Mucosa of stomach (tissue), 1 donor: Measurements from ENCODE around the gene PLBD1.

Source experiments
- H3K27me3 ChIP-seq: one replicate; pipeline ENCODE4 v1.7.0; 2013; ENCODE audit warnings: mild to moderate bottlenecking, low read length; ENCODE audit not compliant: control insufficient read depth, insufficient read depth
- H3K36me3 ChIP-seq: one replicate; pipeline ENCODE4 v1.7.0; 2013; ENCODE audit warnings: low read length; ENCODE audit not compliant: control insufficient read depth, insufficient read depth
- H3K4me1 ChIP-seq: one replicate; pipeline ENCODE4 v1.7.0; 2013; ENCODE audit warnings: mild to moderate bottlenecking, low read length; ENCODE audit not compliant: control insufficient read depth, insufficient read depth
- H3K4me3 ChIP-seq: one replicate; pipeline ENCODE4 v1.7.0; 2013; ENCODE audit warnings: low read length
- H3K9ac ChIP-seq: one replicate; pipeline ENCODE4 v1.7.0; 2013; ENCODE audit warnings: mild to moderate bottlenecking, low read length, moderate library complexity
- H3K9me3 ChIP-seq: one replicate; pipeline ENCODE4 v1.7.0; 2013; ENCODE audit warnings: mild to moderate bottlenecking, low read length, moderate library complexity; ENCODE audit not compliant: control insufficient read depth
- donor health status: Pancreatic carcinoma.

PLBD1 gene

DNA sequence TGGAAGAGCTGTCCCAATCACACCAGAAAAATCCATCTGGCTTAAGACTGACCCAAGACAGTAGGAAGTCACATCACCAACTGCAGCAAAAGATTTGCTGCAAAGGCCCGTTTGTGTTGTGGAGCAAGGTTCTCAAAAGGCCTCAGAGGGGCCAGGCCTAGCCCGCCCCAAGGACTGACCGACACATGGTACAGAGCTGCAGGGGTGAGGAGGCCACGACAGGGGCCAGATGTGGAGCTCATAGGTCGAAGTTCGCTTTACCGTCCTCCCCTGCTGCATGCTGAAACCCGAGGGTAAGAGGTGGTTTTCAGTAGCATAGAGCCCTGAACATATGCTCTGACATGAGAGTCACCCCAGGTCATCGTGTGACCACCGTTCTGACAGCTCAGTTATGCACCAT lies 35.5 kb downstream of the PLBD1 start:
- Histone ChIP-seq H3K9ac (no peak overlapping the region), H3K27me3 (no peaks in the 10 kb centered on the region)

DNA sequence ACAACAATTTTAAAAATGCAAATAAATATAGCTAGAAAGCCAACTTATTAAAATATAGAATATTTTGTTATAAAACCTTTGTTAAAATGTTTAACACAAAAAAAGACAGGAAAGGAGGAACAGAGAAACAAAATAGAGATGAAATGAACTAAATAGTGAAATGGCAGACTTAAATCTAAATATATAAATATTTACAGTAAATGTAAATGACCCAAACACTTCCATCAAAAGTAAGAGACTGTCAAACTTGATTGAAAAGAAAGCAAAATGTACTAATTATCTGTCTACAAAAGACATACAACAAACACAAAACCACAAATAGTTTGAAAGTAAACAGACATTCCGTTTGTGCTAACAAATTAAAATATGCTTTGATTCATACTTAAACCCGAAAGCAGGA lies 41.7 kb downstream of the PLBD1 start:
- Histone ChIP-seq H3K9ac (no peak overlapping the region), H3K4me3 (no peak overlapping the region), H3K4me1 (no peaks in the 10 kb centered on the region), H3K36me3 (no peaks in the 10 kb centered on the region), H3K27me3 (no peaks in the 10 kb centered on the region), H3K9me3 (no peaks in the 10 kb centered on the region)

More for the DNA sequence above, 35.5 kb downstream of the PLBD1 start:
- Histone ChIP-seq H3K4me3 (no peak overlapping the region), H3K9me3 (no peaks in the 10 kb centered on the region), H3K36me3 (no peaks in the 10 kb centered on the region), H3K4me1 (no peaks in the 10 kb centered on the region)

DNA sequence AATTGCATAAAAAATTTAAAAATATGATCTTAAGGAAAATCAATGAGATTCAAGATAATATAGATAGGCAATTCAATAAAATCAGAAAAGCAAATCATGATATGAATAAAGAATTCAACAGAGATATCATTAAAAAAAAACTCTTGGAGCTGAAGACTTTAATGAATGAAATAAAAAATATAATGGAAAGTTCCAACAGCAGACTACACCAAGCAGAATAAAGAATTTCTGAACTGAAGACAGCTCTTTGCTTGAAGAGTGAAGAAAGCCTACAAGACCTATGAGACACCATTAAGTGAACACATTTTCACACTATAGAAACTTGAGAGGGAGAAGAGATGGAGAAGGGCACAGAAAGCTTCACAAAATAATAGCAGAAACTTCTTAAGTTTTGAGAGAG lies 45.9 kb downstream of the PLBD1 start:
- no peak overlapping the region for H3K4me3 ChIP-seq
- no peaks in the 10 kb centered on the region for H3K9me3 ChIP-seq
- H3K9ac ChIP-seq: no peak overlapping the region
- no peaks in the 10 kb centered on the region for H3K36me3 ChIP-seq
- H3K27me3 ChIP-seq: no peaks in the 10 kb centered on the region
- H3K4me1 ChIP-seq: no peaks in the 10 kb centered on the region

DNA sequence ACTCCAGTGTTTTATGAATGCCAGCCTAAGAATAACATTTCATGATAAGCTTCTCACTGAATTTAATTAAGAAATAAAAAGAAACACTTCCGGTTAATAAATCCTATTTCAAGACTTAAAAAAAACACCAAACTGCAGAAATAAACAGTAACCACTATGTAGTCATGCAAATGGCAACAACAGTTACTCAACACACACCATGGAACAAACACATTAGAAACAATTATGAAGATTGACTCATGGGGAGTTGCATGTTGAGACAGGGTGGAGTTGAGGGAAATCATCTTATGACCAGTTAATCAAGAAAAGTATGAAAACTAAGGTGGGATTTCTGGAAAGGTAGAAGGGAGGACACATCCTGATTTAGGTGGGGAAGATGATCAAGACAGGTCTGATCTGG lies 52.7 kb downstream of the PLBD1 start:
- no peak overlapping the region for H3K9ac ChIP-seq
- H3K4me3 ChIP-seq: no peak overlapping the region
- no peaks in the 10 kb centered on the region for H3K9me3 ChIP-seq
- peaks cover 6% of the 10 kb centered on the region for H3K4me1 ChIP-seq
- no peaks in the 10 kb centered on the region for H3K36me3 ChIP-seq
- H3K27me3 ChIP-seq: no peaks in the 10 kb centered on the region

DNA sequence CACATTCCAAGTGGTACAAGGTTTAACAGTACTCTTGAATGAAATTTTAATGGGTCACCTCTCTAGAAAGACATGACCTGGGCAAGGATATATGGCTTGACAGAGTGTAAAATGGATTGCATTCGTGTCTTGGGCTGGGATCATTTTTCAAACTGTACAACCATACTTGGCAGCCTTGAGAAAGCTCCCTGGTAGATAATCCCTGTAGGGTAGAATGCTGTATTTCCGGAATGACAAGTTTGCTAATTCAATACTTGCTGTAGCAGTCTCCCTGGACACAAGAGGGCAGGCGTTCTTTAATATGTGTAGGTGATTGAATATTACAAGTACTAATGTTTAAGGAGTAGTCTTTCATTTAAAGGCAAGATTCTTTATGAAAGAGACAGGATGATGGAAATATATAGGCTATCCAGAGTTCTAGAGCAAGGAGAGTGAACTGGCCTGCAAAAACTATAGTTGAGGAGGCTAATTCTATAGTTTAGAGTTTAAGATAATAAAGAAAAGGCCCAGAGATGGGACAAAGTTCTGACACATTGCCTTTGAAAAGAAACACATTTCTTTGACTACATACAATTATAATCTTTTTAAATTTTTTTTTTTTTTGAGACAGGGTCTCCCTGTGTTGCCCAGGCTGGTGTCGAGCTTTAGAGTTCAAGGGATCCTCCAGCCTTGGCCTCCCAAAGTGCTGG lies 53.4 kb downstream of the PLBD1 start:
- Histone ChIP-seq H3K9ac (no peak overlapping the region), H3K36me3 (no peaks in the 10 kb centered on the region), H3K9me3 (no peaks in the 10 kb centered on the region), H3K27me3 (no peaks in the 10 kb centered on the region), H3K4me1 (peaks cover 6% of the 10 kb centered on the region), H3K4me3 (no peak overlapping the region)

DNA sequence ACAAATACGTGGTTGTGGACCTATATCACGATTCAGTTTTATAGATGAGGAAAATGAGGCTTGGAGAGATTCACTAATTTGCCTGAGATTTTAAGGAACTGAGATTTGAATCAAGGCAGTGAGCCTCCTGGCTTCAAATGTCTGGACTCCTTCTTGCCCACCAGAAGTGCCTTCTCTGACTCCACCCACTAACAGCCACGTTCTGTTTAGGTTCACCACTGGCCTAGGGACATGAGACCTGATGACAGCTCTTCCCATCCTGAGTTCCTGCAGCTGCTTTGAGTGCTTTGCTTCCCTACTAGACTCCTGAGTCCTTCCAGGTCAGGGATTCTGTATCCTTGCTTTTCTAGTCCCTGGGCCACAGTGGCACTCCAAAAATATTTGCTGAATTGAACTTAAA lies 57.1 kb downstream of the PLBD1 start:
- Histone ChIP-seq H3K27me3 (no peaks in the 10 kb centered on the region), H3K9me3 (no peaks in the 10 kb centered on the region), H3K36me3 (no peaks in the 10 kb centered on the region), H3K9ac (no peak overlapping the region), H3K4me3 (no peak overlapping the region), H3K4me1 (peaks cover 6% of the 10 kb centered on the region)

DNA sequence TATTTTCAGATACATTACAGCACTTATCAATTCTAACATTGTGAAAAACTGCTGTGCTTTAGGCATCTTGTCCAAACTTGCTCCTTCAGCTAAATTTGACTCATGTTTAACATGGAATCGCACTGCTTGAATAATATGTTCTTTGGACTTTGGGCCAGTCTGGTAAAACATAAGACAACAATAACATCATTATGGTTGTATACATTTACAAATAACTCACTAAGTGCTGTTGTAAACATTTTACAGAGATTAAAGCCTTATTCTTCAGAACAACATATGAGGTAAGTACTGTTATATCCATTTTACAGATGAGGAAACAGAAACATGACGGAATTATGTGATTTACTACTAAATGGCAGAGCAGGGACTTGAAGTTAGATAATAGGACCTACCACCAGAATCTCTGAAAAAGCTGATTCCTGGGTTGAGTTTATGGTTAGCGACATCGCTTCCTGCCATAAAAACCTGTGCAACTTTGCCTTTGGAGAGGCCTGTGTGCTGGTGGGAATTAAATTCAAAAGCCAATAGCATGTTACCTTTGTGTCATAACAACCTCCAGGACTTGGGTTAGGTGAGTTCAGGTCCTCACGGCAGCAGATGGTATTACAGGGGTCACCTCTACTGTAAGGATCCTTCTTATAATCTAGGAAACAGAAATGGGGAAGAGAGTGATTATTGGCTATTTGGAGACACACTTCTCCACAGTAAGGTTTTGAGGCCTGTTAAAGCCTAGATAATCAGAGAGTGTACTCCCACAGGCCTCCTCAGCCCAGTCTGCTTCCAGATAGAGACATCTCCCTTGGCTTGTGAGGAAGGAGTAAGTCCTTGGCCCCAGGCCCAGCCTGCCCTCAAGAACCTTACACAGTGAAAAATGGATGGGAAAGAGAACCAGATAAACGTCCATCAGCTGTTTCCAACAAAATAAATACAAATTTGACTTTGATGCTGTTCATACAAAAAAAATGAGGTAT lies 61.8 kb downstream of the PLBD1 start:
- Histone ChIP-seq H3K9me3 (no peaks in the 10 kb centered on the region), H3K9ac (no peak overlapping the region), H3K4me1 (no peaks in the 10 kb centered on the region), H3K36me3 (no peaks in the 10 kb centered on the region), H3K4me3 (no peak overlapping the region), H3K27me3 (no peaks in the 10 kb centered on the region)

DNA sequence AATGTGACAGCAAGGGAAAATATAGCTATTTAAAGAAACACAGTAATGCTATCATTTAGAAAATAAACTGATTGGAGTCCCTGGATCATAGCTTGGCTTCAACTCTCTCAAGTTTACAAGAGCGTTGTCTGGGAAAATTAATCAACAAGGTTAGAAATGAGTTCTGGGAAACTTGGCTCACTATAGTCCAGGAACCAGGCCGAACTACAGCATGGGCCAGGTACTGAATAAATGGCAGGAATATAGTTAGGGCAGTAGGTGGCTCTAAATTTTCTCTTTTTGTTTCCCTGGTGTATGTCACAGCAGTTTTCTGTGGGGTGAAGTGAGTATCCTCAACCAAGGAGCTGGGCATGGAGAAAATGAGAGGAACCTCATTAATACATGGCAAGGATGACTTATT lies 72.4 kb downstream of the PLBD1 start:
- no peaks in the 10 kb centered on the region for H3K9me3 ChIP-seq
- no peak overlapping the region for H3K4me3 ChIP-seq
- H3K9ac ChIP-seq: no peak overlapping the region
- peaks cover 4% of the 10 kb centered on the region for H3K36me3 ChIP-seq
- H3K4me1 ChIP-seq: no peaks in the 10 kb centered on the region
- H3K27me3 ChIP-seq: no peaks in the 10 kb centered on the region

DNA sequence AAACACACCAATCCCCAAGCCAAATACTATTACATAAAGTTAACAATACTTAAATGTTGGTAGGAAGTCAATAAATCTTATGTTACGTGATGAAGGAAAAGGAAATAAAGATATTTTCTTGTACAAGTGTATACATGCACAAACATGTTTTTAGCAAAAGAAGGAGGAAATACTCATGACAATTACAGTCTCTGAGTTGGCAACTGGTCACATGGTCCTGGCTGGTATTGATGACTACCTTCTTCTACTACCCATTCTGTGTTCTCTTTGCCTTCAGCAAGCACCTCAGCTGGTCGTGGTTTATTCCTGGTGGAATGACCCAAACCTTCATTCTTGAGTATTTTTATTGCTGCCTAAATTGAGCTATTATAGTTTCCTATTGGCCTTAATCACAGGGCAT lies 84.8 kb downstream of the PLBD1 start:
- no peaks in the 10 kb centered on the region for H3K27me3 ChIP-seq
- H3K36me3 ChIP-seq: peaks cover 4% of the 10 kb centered on the region
- H3K9me3 ChIP-seq: no peaks in the 10 kb centered on the region
- no peak overlapping the region for H3K4me3 ChIP-seq
- H3K4me1 ChIP-seq: no peaks in the 10 kb centered on the region
- H3K9ac ChIP-seq: no peak overlapping the region

DNA sequence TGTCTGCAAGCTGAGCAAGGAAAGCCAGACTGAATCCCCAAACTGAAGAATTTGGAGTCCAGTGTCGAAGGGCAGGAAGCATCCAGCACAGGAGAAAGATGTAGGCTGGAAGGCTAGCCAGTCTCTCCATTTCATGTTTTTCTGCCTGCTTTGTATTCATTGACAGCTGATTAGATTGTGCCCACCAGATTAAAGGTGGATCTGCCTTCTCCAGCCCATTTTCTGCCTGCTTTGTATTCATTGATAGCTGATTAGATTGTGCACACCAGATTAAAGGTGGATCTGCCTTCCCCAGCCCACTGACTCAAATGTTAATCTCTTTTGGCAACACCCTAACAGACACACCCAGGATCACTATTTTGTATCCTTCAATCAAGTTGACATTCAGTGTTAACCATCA lies 85.3 kb downstream of the PLBD1 start:
- Histone ChIP-seq H3K4me1 (no peaks in the 10 kb centered on the region), H3K27me3 (no peaks in the 10 kb centered on the region), H3K36me3 (peaks cover 4% of the 10 kb centered on the region), H3K4me3 (no peak overlapping the region), H3K9me3 (no peaks in the 10 kb centered on the region), H3K9ac (no peak overlapping the region)

DNA sequence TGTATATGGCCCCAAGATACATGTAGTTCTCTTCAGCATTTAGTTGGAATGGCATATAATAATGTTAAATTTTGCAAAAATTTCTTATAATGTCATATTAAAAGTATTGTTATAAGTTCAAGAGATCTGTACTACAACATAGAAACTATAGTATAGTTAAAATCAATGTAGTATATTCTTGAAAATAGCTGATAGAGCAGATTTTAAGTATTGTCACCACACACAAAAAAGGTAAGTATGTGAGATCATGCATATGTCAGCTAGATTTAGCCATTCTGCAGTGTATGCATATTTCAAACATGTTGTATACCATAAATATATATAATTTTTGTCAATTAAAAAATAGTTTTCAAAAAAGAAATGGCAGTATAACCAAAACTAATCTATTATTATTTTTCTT lies 86.5 kb downstream of the PLBD1 start:
- peaks cover 4% of the 10 kb centered on the region for H3K36me3 ChIP-seq
- H3K4me1 ChIP-seq: no peaks in the 10 kb centered on the region
- no peaks in the 10 kb centered on the region for H3K9me3 ChIP-seq
- H3K4me3 ChIP-seq: no peak overlapping the region
- H3K27me3 ChIP-seq: no peaks in the 10 kb centered on the region
- no peak overlapping the region for H3K9ac ChIP-seq

DNA sequence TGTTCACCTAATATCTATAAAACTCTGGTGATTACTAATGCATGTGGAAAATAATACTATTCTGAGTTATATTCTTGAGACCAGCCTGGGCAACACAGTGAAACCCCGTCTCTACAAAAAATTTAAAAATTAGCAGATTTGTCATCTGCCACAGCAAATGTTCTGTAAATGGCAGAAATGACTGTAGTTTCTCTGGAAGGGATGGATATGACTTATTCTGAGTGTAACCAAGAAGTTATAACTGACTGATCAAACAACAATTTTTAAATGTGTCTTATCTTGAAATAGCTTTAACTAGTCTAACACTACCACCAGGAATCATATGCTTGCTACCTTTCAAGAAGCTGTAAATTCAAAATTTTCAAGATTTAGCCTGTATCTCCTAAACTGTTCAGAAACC lies 88.7 kb downstream of the PLBD1 start:
- H3K4me3 ChIP-seq: no peak overlapping the region
- no peaks in the 10 kb centered on the region for H3K27me3 ChIP-seq
- H3K9me3 ChIP-seq: no peaks in the 10 kb centered on the region
- no peak overlapping the region for H3K9ac ChIP-seq
- H3K4me1 ChIP-seq: no peaks in the 10 kb centered on the region
- no peaks in the 10 kb centered on the region for H3K36me3 ChIP-seq
